ENCODE measurements around the gene KCTD1.

KCTD1 gene

GRCh38 chr18:26417190-26417589 lies 131.2 kb downstream of the KCTD1 start:
- Histone ChIP-seq H3K27ac (ENCODE audit: insufficient read depth, low read length, poor library complexity, severe bottlenecking) (no peak overlapping the region), H3K9me3 (ENCODE audit: control insufficient read depth, low read length) (no peaks in the 10 kb centered on the region), H3K4me1 (ENCODE audit: control insufficient read depth, insufficient read depth, low read length, poor library complexity, severe bottlenecking) (no peaks in the 10 kb centered on the region), H3K27me3 (replicated peaks; ENCODE audit: control insufficient read depth, insufficient read depth, low read length, poor library complexity, severe bottlenecking) (no peaks in the 10 kb centered on the region), H3K4me3 (ENCODE audit: insufficient read depth, low read depth, low read length, poor library complexity, severe bottlenecking) (no peak overlapping the region), H3K36me3 (ENCODE audit: control insufficient read depth, insufficient read depth, low read length) (no peaks in the 10 kb centered on the region)
- DNase-seq, result no peak

GRCh38 chr18:26416652-26417150 lies 131.7 kb downstream of the KCTD1 start:
- DNase-seq, result no peak
- no peak overlapping the region for H3K4me3 ChIP-seq (ENCODE audit: insufficient read depth, low read depth, low read length, poor library complexity, severe bottlenecking)
- H3K27ac ChIP-seq (ENCODE audit: insufficient read depth, low read length, poor library complexity, severe bottlenecking), result no peak overlapping the region
- H3K27me3 ChIP-seq (replicated peaks; ENCODE audit: control insufficient read depth, insufficient read depth, low read length, poor library complexity, severe bottlenecking), result no peaks in the 10 kb centered on the region
- H3K36me3 ChIP-seq (ENCODE audit: control insufficient read depth, insufficient read depth, low read length), result no peaks in the 10 kb centered on the region
- H3K4me1 ChIP-seq (ENCODE audit: control insufficient read depth, insufficient read depth, low read length, poor library complexity, severe bottlenecking), result no peaks in the 10 kb centered on the region
- no peaks in the 10 kb centered on the region for H3K9me3 ChIP-seq (ENCODE audit: control insufficient read depth, low read length)

GRCh38 chr18:26415631-26416030 lies 132.7 kb downstream of the KCTD1 start:
- Histone ChIP-seq H3K36me3 (ENCODE audit: control insufficient read depth, insufficient read depth, low read length) (no peaks in the 10 kb centered on the region), H3K9me3 (ENCODE audit: control insufficient read depth, low read length) (no peaks in the 10 kb centered on the region), H3K4me1 (ENCODE audit: control insufficient read depth, insufficient read depth, low read length, poor library complexity, severe bottlenecking) (no peaks in the 10 kb centered on the region), H3K27ac (ENCODE audit: insufficient read depth, low read length, poor library complexity, severe bottlenecking) (no peak overlapping the region), H3K27me3 (replicated peaks; ENCODE audit: control insufficient read depth, insufficient read depth, low read length, poor library complexity, severe bottlenecking) (no peaks in the 10 kb centered on the region), H3K4me3 (ENCODE audit: insufficient read depth, low read depth, low read length, poor library complexity, severe bottlenecking) (no peak overlapping the region)
- DNase-seq, result no peak

DNA sequence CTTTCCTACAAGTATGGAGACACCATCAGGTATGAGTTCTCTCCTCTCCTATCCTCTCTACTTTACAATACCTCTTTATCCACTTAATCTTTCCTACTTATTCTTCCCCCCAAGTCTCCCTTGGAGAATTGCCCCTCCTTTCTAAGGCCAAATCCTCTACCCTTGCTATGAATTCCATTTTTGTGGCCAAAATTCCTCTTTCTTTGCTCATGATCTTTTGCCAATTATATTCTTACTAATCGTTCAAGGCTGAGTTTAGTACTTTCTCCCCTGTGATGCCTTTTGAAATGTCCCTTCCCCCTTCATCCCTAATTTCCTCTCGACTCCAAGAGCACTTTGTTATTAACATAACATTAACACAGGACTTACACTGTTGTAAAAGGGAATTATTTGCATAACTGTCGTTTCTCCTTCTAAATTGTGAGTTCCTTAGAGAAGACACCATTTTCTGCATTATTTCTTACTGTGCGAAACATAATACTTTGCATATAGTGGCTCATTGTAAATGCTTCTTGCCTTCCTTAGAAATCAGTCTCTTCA lies 133.4 kb downstream of the KCTD1 start:
- Histone ChIP-seq H3K4me1 (ENCODE audit: control insufficient read depth, insufficient read depth, low read length, poor library complexity, severe bottlenecking) (no peaks in the 10 kb centered on the region), H3K4me3 (ENCODE audit: insufficient read depth, low read depth, low read length, poor library complexity, severe bottlenecking) (no peak overlapping the region)
- DNase-seq, result no peak

DNA sequence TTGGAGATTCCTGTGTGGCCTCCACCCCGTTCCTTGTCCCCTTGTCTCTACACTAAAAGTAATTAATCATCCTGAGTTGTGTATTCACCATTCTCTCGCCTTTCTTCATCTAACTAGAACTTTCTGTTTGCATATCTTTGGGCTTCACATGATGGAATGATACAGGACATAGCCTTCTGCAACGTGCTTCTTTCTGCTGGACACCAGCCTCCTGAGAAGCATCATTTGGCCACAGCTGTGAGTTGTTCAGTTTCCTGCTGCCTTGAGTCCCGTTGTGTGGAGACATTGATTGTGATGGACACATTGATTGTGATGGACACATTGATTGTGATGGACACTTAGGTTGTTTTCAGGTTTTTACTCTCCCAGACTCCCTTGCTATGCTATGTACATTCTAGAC lies 139.3 kb downstream of the KCTD1 start:
- Histone ChIP-seq H3K27ac (ENCODE audit: insufficient read depth, low read length, poor library complexity, severe bottlenecking) (no peak overlapping the region), H3K4me3 (ENCODE audit: insufficient read depth, low read depth, low read length, poor library complexity, severe bottlenecking) (no peak overlapping the region), H3K9me3 (ENCODE audit: control insufficient read depth, low read length) (no peaks in the 10 kb centered on the region), H3K36me3 (ENCODE audit: control insufficient read depth, insufficient read depth, low read length) (no peaks in the 10 kb centered on the region), H3K27me3 (replicated peaks; ENCODE audit: control insufficient read depth, insufficient read depth, low read length, poor library complexity, severe bottlenecking) (no peaks in the 10 kb centered on the region), H3K4me1 (ENCODE audit: control insufficient read depth, insufficient read depth, low read length, poor library complexity, severe bottlenecking) (no peaks in the 10 kb centered on the region)
- DNase-seq, result no peak

More for the DNA sequence above, 133.4 kb downstream of the KCTD1 start:
- no peaks in the 10 kb centered on the region for H3K27me3 ChIP-seq (replicated peaks; ENCODE audit: control insufficient read depth, insufficient read depth, low read length, poor library complexity, severe bottlenecking)
- no peaks in the 10 kb centered on the region for H3K9me3 ChIP-seq (ENCODE audit: control insufficient read depth, low read length)
- no peaks in the 10 kb centered on the region for H3K36me3 ChIP-seq (ENCODE audit: control insufficient read depth, insufficient read depth, low read length)
- no peak overlapping the region for H3K27ac ChIP-seq (ENCODE audit: insufficient read depth, low read length, poor library complexity, severe bottlenecking)

DNA sequence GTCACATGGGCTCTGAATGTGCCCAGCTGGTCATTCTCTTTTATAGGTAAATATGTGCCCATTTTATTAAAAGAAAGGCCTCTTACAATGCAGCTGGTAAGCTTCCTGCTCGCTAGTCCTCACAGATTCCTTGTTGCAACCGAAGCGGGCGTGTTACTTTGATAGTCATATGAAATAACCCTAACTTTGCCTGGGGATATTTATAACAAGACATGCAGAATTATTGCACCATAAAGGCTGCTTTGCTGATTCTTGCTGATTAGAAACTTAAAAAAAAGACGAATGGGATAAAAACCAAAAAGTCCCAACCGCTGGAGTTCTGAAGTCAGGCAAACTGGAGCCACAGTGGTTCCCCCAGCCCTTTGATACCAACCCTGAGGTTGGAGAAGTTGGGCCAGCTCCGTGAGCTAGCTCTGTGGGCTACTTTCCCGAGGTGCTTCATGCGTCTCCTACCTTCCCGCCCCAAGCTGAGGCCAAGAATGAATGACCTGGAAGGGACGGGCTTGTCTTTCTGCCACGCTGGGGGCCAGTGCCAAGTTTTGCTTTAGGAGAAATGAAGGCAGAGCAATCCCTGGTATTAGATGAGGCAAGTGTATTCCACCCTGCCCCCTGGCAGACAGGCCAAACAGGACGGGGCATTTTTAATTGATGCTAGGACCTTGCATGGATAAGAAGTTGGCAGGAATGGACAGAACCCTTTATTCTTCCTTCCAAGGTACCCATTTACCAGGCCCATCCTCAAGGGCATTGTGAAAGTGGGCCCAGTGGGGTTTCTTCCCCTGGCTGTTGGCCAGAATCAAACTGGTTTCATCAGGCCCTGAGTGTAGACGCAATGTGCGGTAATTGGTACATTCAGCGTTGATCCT lies 140.4 kb downstream of the KCTD1 start:
- Histone ChIP-seq H3K9me3 (ENCODE audit: control insufficient read depth, low read length) (no peaks in the 10 kb centered on the region), H3K36me3 (ENCODE audit: control insufficient read depth, insufficient read depth, low read length) (no peaks in the 10 kb centered on the region), H3K27me3 (replicated peaks; ENCODE audit: control insufficient read depth, insufficient read depth, low read length, poor library complexity, severe bottlenecking) (no peaks in the 10 kb centered on the region), H3K4me3 (ENCODE audit: insufficient read depth, low read depth, low read length, poor library complexity, severe bottlenecking) (no peak overlapping the region), H3K4me1 (ENCODE audit: control insufficient read depth, insufficient read depth, low read length, poor library complexity, severe bottlenecking) (no peaks in the 10 kb centered on the region), H3K27ac (ENCODE audit: insufficient read depth, low read length, poor library complexity, severe bottlenecking) (no peak overlapping the region)
- DNase-seq, result no peak

DNA sequence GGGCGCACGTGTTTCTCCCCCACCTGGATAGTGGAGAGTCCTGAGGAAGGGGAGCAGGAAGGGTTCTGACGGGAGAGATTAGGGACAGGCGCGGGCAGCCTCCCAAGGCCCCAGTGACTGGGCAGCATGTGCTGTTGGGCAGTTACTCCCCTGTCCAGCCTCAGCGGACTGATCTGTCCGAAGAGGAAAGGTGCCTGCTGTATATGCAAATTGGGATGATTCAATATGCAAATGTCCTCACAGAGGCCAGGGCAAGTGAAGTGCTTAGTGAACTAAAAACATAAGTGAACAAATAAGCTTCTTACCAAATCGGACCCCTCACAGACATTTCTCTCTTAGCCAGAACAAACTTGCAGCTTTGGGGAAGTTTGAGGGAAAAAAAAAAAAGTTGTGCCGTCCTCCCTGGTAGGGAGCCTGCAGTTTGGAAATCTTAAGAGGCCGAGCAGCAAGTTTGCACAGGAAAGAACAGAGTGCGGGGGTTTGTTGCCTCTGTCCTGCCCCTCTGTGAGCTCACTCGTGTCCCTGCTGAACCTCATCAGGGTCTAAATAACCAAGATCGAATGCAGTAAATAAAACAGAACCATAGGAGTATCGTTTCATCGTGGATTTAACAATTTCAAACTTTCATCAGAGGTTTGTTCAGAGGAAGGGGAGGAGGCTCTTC lies 141.4 kb downstream of the KCTD1 start:
- Histone ChIP-seq H3K9me3 (ENCODE audit: control insufficient read depth, low read length) (no peaks in the 10 kb centered on the region), H3K4me1 (ENCODE audit: control insufficient read depth, insufficient read depth, low read length, poor library complexity, severe bottlenecking) (no peaks in the 10 kb centered on the region), H3K4me3 (ENCODE audit: insufficient read depth, low read depth, low read length, poor library complexity, severe bottlenecking) (no peak overlapping the region), H3K27ac (ENCODE audit: insufficient read depth, low read length, poor library complexity, severe bottlenecking) (no peak overlapping the region), H3K36me3 (ENCODE audit: control insufficient read depth, insufficient read depth, low read length) (no peaks in the 10 kb centered on the region), H3K27me3 (replicated peaks; ENCODE audit: control insufficient read depth, insufficient read depth, low read length, poor library complexity, severe bottlenecking) (no peaks in the 10 kb centered on the region)
- DNase-seq, result no peak

DNA sequence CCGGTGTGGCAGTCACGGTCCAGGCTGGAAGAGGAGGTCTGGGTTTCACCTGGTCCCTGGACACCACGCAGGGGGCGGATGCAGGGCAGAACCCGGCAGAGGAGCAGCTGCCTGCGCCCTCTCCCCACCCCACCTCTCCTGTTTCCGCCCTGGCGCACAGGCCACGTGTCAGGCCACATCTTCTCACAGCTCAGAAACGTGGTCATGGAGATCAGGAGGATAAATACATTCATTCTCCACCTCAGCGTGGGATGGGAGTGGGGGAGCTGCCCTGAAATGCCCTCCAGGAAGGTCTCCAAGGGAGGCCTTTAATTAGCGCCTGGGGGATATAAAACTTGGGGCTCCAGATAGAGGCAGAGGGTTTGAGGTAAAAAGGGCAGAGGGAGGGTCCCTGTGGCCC lies 142.0 kb downstream of the KCTD1 start:
- Histone ChIP-seq H3K9me3 (ENCODE audit: control insufficient read depth, low read length) (no peaks in the 10 kb centered on the region), H3K4me3 (ENCODE audit: insufficient read depth, low read depth, low read length, poor library complexity, severe bottlenecking) (no peak overlapping the region), H3K27ac (ENCODE audit: insufficient read depth, low read length, poor library complexity, severe bottlenecking) (no peak overlapping the region), H3K36me3 (ENCODE audit: control insufficient read depth, insufficient read depth, low read length) (no peaks in the 10 kb centered on the region), H3K4me1 (ENCODE audit: control insufficient read depth, insufficient read depth, low read length, poor library complexity, severe bottlenecking) (no peaks in the 10 kb centered on the region), H3K27me3 (replicated peaks; ENCODE audit: control insufficient read depth, insufficient read depth, low read length, poor library complexity, severe bottlenecking) (no peaks in the 10 kb centered on the region)
- DNase-seq, result no peak

DNA sequence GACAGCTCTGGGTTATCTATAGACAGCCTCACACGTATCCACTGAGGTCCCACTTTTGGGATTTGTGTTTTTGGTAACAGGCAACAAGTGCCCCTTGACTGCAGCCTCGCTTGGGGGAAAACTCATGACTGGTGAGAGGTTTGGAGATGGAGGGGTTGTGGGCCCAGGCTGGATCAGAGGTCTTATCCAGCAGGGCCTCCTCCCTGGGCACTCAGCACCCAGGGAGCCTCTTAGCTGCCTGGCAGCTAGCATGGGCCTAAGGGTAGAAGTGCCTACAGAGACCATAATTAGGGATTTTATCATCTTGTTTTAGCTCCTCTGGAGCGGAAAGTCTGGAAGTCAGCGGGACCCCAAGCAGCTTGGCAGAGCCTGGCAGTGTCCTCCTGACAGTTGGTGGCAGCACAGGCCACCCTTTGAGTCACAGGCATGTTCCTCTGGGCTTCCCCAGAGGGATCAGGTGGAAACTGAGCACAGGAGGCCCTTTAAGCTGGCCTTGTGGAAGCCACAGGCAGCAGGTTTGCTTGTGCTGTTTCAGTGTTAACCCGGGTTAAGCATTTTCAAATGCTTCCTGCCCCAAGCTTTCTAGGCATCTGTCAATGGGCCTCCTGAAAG lies 143.1 kb downstream of the KCTD1 start:
- no peaks in the 10 kb centered on the region for H3K27me3 ChIP-seq (replicated peaks; ENCODE audit: control insufficient read depth, insufficient read depth, low read length, poor library complexity, severe bottlenecking)
- no peaks in the 10 kb centered on the region for H3K36me3 ChIP-seq (ENCODE audit: control insufficient read depth, insufficient read depth, low read length)
- H3K4me1 ChIP-seq (ENCODE audit: control insufficient read depth, insufficient read depth, low read length, poor library complexity, severe bottlenecking), result no peaks in the 10 kb centered on the region
- no peak overlapping the region for H3K27ac ChIP-seq (ENCODE audit: insufficient read depth, low read length, poor library complexity, severe bottlenecking)
- H3K9me3 ChIP-seq (ENCODE audit: control insufficient read depth, low read length), result no peaks in the 10 kb centered on the region
- no peak overlapping the region for H3K4me3 ChIP-seq (ENCODE audit: insufficient read depth, low read depth, low read length, poor library complexity, severe bottlenecking)
- no peak for DNase-seq
